PC-3 (cell line): Measurements from ENCODE around the gene FEZF1. TPM values are rescaled to one million over a fixed set of nuclear protein-coding genes. Genes with fewer than 3 reads are reported as not detected.

Source experiments
- ATAC-seq: fragments of 200-7000 bp; cut with Tn5 transposase; 2 replicates; pipeline ENCODE4 v1.9.1; 2020; ENCODE audit warnings: mild to moderate bottlenecking, moderate library complexity
- BruUV-seq: library from RNA; stranded (reverse); fragments of 400-500 nt; replicated peaks from 2 replicates; lab custom pipeline; 2021; lab: Mats Ljungman, UMichigan
- CTCF ChIA-PET: fragments of 300-600 bp; sonication (Branson Sonifier 250); formaldehyde crosslinking; loops from one replicate; lab custom pipeline; 2022; ENCODE audit warnings: antibody characterized with exemption; lab: Charles Lee
- POLR2A ChIA-PET: fragments of 300-600 bp; sonication (Branson Sonifier 250); formaldehyde crosslinking; loops from one replicate; lab custom pipeline; 2022; ENCODE audit warnings: antibody characterized with exemption; ENCODE audit not compliant: unreplicated experiment; lab: Charles Lee
- DNase-seq: peaks from one replicate; pipeline ENCODE4 v3.0.0-alpha.2; 2015
- H2AFZ ChIP-seq: fragments of 300-600 bp; sonication (generic); 2 replicates; pipeline ENCODE4 v1.6.0; 2016; ENCODE audit warnings: antibody characterized with exemption, low read length
- H3F3A ChIP-seq: fragments of 300-600 bp; sonication (generic); one replicate; pipeline ENCODE4 v1.6.0; 2017; ENCODE audit warnings: antibody characterized with exemption, low read length, control low read depth, mild to moderate bottlenecking; ENCODE audit not compliant: unreplicated experiment
- H3K27ac ChIP-seq: fragments of 300-600 bp; sonication (generic); 2 replicates; pipeline ENCODE4 v1.5.1; 2016; ENCODE audit warnings: mild to moderate bottlenecking, low read length
- H3K27me3 ChIP-seq: fragments of 300-600 bp; sonication (generic); 2 replicates; pipeline ENCODE4 v1.6.1; 2016; ENCODE audit warnings: low read length, mixed read lengths
- H3K36me3 ChIP-seq: fragments of 300-600 bp; sonication (generic); 2 replicates; pipeline ENCODE4 v1.6.1; 2016; ENCODE audit warnings: low read depth, mixed run types, low read length, mixed read lengths
- H3K4me1 ChIP-seq: fragments of 300-600 bp; sonication (generic); 2 replicates; pipeline ENCODE4 v1.5.1; 2016; ENCODE audit warnings: low read length; ENCODE audit not compliant: insufficient read depth
- H3K4me2 ChIP-seq: fragments of 300-600 bp; sonication (generic); 2 replicates; pipeline ENCODE4 v1.6.0; 2016; ENCODE audit warnings: low read length
- H3K4me3 ChIP-seq: fragments of 300-600 bp; sonication (generic); 2 replicates; pipeline ENCODE4 v1.5.1; 2016; ENCODE audit warnings: mild to moderate bottlenecking, low read length, mixed read lengths
- H3K79me2 ChIP-seq: fragments of 300-600 bp; sonication (generic); 2 replicates; pipeline ENCODE4 v1.6.1; 2017; ENCODE audit warnings: low read length, mixed read lengths
- H3K9ac ChIP-seq: fragments of 300-600 bp; sonication (generic); 2 replicates; pipeline ENCODE4 v1.6.0; 2016; ENCODE audit warnings: mild to moderate bottlenecking, low read length
- H3K9me2 ChIP-seq: fragments of 300-600 bp; sonication (generic); replicated peaks from 2 replicates; pipeline ENCODE4 v1.6.1; 2016; ENCODE audit warnings: mixed run types, low read length, mixed read lengths
- H3K9me3 ChIP-seq: fragments of 300-600 bp; sonication (generic); 2 replicates; pipeline ENCODE4 v1.6.1; 2016; ENCODE audit warnings: low read length, mixed read lengths
- H4K20me1 ChIP-seq: fragments of 300-600 bp; sonication (generic); 2 replicates; pipeline ENCODE4 v1.6.1; 2016; ENCODE audit warnings: low read length, mixed read lengths
- EZH2 ChIP-seq: fragments of 300-600 bp; sonication (generic); IDR thresholded peaks from one replicate; pipeline ENCODE4 v1.6.1; 2017; ENCODE audit warnings: antibody characterized with exemption, mild to moderate bottlenecking, low read length; ENCODE audit not compliant: unreplicated experiment
- EZH2phosphoT487 ChIP-seq: fragments of 300-600 bp; sonication (generic); IDR thresholded peaks from 2 replicates; pipeline ENCODE4 v1.6.1; 2018; ENCODE audit warnings: mild to moderate bottlenecking, antibody characterized with exemption, low read length, borderline replicate concordance
- intact Hi-C: fragments of 100-400 bp; cut with micrococcal nuclease; formaldehyde crosslinking; loops from 2 replicates; pipeline ENCODE4 v1.9.0; 2023
- total RNA-seq: library from RNA; depleted of rRNA; stranded (reverse); fragments of >200 nt; gene quantifications from 2 replicates; pipeline ENCODE4 v1.2.3, GENCODE V29; 2014
- TF ChIP-seq, protein P1 (sequence below): fragments of 300-600 bp; sonication (generic); conservative IDR thresholded peaks from 2 replicates; pipeline ENCODE4 v1.5.1; 2017; ENCODE audit warnings: antibody characterized with exemption, low read depth, mild to moderate bottlenecking, low read length

FEZF1 gene
- total RNA-seq, 1 experiment from 2014 or later = not detected

DNA sequence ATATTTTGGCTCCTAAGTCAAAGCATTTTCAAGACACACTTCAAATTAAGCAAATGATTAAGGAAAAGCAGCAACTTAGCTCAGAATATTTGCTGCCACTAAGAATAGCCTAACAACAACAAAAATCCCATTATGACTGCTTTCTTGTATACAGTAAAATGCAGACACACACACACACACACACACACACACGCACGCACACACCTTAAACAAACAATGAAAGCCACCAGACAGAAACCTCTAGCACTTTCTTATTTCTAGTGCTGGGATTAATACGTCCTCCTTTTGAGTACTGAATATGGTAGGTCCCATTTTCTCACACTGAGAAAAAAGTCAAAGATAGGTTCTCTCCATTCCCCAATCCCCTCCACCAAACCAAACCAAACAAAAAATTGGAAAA, 23.4 kb upstream of the FEZF1 start:
- BruUV-seq = no TSS peak
- Histone ChIP-seq H3K79me2 (no peaks in the 10 kb centered on the region), H3K4me2 (no peak overlapping the region), H3K4me3 (no peak overlapping the region), H3K9me3 (no peaks in the 10 kb centered on the region), H3K27ac (no peak overlapping the region), H3F3A (no peaks in the 10 kb centered on the region), H3K4me1 (no peaks in the 10 kb centered on the region), H3K9me2 (no peaks in the 10 kb centered on the region), H3K36me3 (no peaks in the 10 kb centered on the region), H3K9ac (no peak overlapping the region), H4K20me1 (no peaks in the 10 kb centered on the region), H3K27me3 (no peaks in the 10 kb centered on the region), H2AFZ (no peak overlapping the region)
- DNase-seq (no peak), ATAC-seq (no peak)
- POLR2A ChIA-PET = no interaction called here
- intact Hi-C loops = no loop called here
- CTCF ChIA-PET = no interaction called here
- no peak for TF ChIP-seq EZH2phosphoT487
- TF ChIP-seq, protein P1, sequence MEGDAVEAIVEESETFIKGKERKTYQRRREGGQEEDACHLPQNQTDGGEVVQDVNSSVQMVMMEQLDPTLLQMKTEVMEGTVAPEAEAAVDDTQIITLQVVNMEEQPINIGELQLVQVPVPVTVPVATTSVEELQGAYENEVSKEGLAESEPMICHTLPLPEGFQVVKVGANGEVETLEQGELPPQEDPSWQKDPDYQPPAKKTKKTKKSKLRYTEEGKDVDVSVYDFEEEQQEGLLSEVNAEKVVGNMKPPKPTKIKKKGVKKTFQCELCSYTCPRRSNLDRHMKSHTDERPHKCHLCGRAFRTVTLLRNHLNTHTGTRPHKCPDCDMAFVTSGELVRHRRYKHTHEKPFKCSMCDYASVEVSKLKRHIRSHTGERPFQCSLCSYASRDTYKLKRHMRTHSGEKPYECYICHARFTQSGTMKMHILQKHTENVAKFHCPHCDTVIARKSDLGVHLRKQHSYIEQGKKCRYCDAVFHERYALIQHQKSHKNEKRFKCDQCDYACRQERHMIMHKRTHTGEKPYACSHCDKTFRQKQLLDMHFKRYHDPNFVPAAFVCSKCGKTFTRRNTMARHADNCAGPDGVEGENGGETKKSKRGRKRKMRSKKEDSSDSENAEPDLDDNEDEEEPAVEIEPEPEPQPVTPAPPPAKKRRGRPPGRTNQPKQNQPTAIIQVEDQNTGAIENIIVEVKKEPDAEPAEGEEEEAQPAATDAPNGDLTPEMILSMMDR = no peak
- TF ChIP-seq EZH2 = no peak

DNA sequence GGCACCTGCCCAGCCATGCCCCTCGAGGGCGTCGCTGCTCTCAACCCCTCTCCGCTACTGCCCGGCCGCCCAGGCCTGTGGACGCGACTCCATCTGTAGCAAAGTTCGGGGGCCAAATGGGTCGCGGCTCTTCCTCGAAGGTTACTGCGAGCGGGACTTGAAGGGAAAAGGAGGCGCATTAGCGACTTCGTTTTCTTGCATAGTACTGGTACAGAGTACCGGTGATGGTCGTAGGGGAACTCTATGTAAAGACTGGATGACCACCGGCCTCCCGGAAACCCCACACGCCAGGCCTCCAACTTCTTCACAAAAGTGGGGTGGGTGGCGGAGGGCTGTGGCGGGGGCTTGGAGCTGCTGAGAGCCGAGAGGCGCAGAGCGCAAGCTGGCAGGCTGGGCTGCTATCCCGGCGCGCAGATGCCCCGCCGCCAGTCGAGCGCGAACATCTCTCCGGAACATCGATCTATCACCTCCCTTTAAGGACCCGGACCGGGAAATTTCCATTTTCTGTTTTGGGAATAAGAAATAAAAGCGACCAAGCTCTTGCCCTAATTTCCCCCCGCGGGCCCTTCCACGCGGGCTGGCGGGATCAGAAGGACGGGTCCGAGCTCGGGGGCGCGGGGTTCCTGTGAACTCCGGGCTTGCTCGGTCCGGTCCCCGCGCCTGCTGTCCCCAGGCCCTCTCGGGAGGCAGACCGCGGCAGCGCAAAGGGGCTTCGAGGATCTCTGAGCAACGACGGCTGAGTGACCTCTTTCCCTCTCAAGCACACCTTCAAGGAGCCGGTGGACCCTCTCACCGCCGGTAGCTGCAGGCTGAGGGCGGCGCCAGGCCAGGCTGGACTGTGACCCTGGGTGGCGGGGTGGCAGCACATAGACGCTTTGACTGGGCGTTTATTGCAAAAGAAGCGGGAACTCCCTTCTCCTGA, 12.2 kb upstream of the FEZF1 start:
- Histone ChIP-seq H3K36me3 (no peaks in the 10 kb centered on the region), H3K9ac (no peak overlapping the region), H3K27ac (no peak overlapping the region), H3K4me1 (no peaks in the 10 kb centered on the region), H3K4me3 (no peak overlapping the region), H3K79me2 (no peaks in the 10 kb centered on the region), H3K27me3 (no peaks in the 10 kb centered on the region), H3K9me3 (no peaks in the 10 kb centered on the region), H4K20me1 (no peaks in the 10 kb centered on the region), H2AFZ (no peak overlapping the region), H3K4me2 (no peak overlapping the region), H3K9me2 (no peaks in the 10 kb centered on the region), H3F3A (no peaks in the 10 kb centered on the region)
- ChIA-PET CTCF (no interaction called here), POLR2A (no interaction called here)
- TF ChIP-seq EZH2phosphoT487 (no peak), EZH2 (no peak)
- TF ChIP-seq, protein P1 = no peak
- ATAC-seq = no peak
- no TSS peak for BruUV-seq
- DNase-seq = no peak
- intact Hi-C loops = no loop called here
